ENCODE measurements around the gene GPR141.
A peak's percentile ranks its signal among the peaks of the same experiment; 100 is the strongest.

GPR141 gene

DNA sequence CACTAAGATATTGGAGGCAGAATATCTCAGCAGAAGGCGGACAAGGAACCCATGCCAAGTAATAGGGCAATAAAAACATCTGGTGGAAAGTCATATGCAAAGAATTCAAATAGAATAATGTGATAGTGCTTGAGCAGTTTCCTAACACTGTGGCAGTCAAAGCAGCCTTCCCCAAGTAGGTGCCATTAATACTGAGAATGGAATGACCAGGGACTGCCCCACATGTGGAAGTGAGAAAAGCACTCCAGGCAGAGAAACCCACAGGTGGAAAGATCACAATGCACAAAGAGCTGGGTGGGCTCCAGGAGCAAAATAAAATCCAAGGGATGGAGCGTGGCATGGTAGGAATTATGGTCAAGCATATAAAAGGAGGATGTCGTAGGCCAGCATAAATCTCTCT lies 100.4 kb downstream of the GPR141 start:
- H3K4me1 ChIP-seq (ENCODE audit: insufficient read depth, low read length, severe bottlenecking) = peaks cover 13% of the 10 kb centered on the region
- H3K9me2 ChIP-seq (ENCODE audit: low read depth, low read length) = no peaks in the 10 kb centered on the region
- TF ChIP-seq EZH2 (IDR thresholded peaks at IDR 0.05; ENCODE audit: borderline replicate concordance, low read length) = no peak
- no peak for TF ChIP-seq CTCF (IDR thresholded peaks at IDR 0.05; ENCODE audit: low read length)
- no peak overlapping the region for H2AFZ ChIP-seq (ENCODE audit: low read length)
- no peak overlapping the region for H3K27ac ChIP-seq (ENCODE audit: low read depth, low read length, poor library complexity, severe bottlenecking)
- no peaks in the 10 kb centered on the region for H3K79me2 ChIP-seq (ENCODE audit: insufficient read depth, low read length)
- no peak overlapping the region for H3K4me3 ChIP-seq (ENCODE audit: low read depth, low read length, poor library complexity, severe bottlenecking)
- no peak overlapping the region for H3K9ac ChIP-seq (ENCODE audit: low read length)
- H3F3A ChIP-seq (ENCODE audit: insufficient read depth, low read length) = 0 out of 2 replicates have a peak, but pooled peaks cover 7% of the 10 kb centered on the region
- H3K36me3 ChIP-seq (ENCODE audit: insufficient read depth, low read length) = no peaks in the 10 kb centered on the region
- H3K4me2 ChIP-seq (ENCODE audit: low read length) = no peak overlapping the region
- no peaks in the 10 kb centered on the region for H3K27me3 ChIP-seq (ENCODE audit: insufficient read depth, low read length)
- H4K20me1 ChIP-seq (ENCODE audit: insufficient read depth, low read length) = no peaks in the 10 kb centered on the region
- H3K9me3 ChIP-seq (ENCODE audit: low read length) = no peaks in the 10 kb centered on the region

DNA sequence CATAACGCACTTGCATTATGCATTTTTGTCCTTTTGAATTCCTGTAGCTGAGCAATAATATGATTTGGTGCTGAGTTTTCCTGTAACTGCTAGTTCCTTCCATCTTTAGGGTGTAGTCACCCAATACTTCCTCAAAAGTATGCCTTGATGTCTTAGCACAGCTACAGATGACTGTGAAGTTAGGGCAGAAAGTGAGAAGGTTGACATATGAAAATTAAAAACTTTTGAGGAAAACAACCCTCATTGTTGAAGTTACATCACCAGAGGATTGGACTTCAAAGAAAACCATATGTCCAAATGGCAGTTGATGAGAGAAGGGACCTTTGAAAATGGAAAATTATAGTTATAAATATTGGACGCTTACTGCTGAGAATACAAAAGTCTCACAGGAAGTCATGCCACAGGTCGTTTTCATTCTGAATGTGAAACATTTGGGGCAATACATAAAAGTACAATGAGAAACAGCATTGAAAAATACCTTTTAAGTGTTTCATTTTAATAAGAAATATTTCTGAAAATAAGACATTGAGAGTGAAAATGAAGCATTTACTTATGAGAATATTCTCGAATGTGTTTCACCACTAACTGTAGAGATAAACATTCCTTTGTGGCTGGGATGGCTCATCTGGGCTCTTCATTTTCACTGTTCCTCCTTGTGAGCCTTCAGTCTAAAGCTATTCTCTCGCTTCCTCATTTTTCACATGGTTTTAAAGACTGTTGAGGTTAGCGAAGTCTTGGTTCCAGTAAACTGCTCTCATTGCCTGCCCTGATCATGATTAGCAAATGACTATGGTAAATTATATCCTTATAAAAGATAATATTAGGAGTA lies 103.4 kb downstream of the GPR141 start:
- TF ChIP-seq EZH2 (IDR thresholded peaks at IDR 0.05; ENCODE audit: borderline replicate concordance, low read length) (no peak), CTCF (IDR thresholded peaks at IDR 0.05; ENCODE audit: low read length) (no peak)
- Histone ChIP-seq H4K20me1 (ENCODE audit: insufficient read depth, low read length) (no peaks in the 10 kb centered on the region), H3K27me3 (ENCODE audit: insufficient read depth, low read length) (no peaks in the 10 kb centered on the region), H3K4me1 (ENCODE audit: insufficient read depth, low read length, severe bottlenecking) (peaks cover 13% of the 10 kb centered on the region), H2AFZ (ENCODE audit: low read length) (no peak overlapping the region; the same call in 1 of the 2 replicates), H3K9ac (ENCODE audit: low read length) (no peak overlapping the region), H3K4me3 (ENCODE audit: low read depth, low read length, poor library complexity, severe bottlenecking) (no peak overlapping the region), H3K79me2 (ENCODE audit: insufficient read depth, low read length) (no peaks in the 10 kb centered on the region), H3F3A (ENCODE audit: insufficient read depth, low read length) (0 out of 2 replicates have a peak, but pooled peaks cover 7% of the 10 kb centered on the region), H3K4me2 (ENCODE audit: low read length) (0 out of 2 replicates have a peak overlapping the region, but pooled peaks have one; percentile 16), H3K36me3 (ENCODE audit: insufficient read depth, low read length) (no peaks in the 10 kb centered on the region), H3K9me3 (ENCODE audit: low read length) (no peaks in the 10 kb centered on the region), H3K27ac (ENCODE audit: low read depth, low read length, poor library complexity, severe bottlenecking) (peak overlapping the region; percentile 33), H3K9me2 (ENCODE audit: low read depth, low read length) (no peaks in the 10 kb centered on the region)

All from OCI-LY1 (cell line).